ENCODE measurements around the gene LRRC72.

Gene LRRC72

GRCh38 chr7:16627236-16627635 lies 100.6 kb downstream of the LRRC72 start:
- no peak for DNase-seq (ENCODE audit: low spot score)

- DNase-seq (ENCODE audit: low spot score), result no peak
These were observed 104.0 kb downstream of the LRRC72 start for GRCh38 chr7:16630654-16631053.
